Stomach (tissue), 9 donors: ENCODE results near the gene ZMAT5. TPM values are rescaled to one million over a fixed set of nuclear protein-coding genes. Genes with fewer than 3 reads are reported as not detected.

Experiments used
- DNase-seq, 2 donors: peaks; one replicate each; pipeline versions ENCODE4 v3.0.0 to v3.0.0-alpha.2; 2013 to 2019
- H3K27ac ChIP-seq, 5 donors: fragments of 200-600 bp in 4 of 5; sonication (generic) in 4 of 5; one replicate each; pipeline ENCODE4 v1.5.1; 2013 to 2019; ENCODE audit warnings: mild to moderate bottlenecking in 1 of 5, moderate library complexity in 1 of 5
- H3K27me3 ChIP-seq, 3 donors: fragments of 200-600 bp; sonication (generic); one replicate each; pipeline ENCODE4 v1.5.1; 2017 to 2019; ENCODE audit warnings: mixed run types in 1 of 3
- H3K36me3 ChIP-seq, 4 donors: fragments of 200-600 bp; sonication (generic); 1 replicate in 3 of 4; 2 replicates in 1 of 4; pipeline ENCODE4 v1.5.1; 2016 to 2019
- H3K4me1 ChIP-seq, 4 donors: fragments of 200-600 bp; sonication (generic); one replicate each; pipeline ENCODE4 v1.5.1; 2016 to 2019
- H3K4me3 ChIP-seq, 4 donors: fragments of 200-600 bp; sonication (generic) in 3 of 4; one replicate each; pipeline ENCODE4 v1.5.1; 2016 to 2019; ENCODE audit warnings: mild to moderate bottlenecking in 1 of 4
- H3K9me3 ChIP-seq, 4 donors: fragments of 200-600 bp; sonication (generic); one replicate each; pipeline ENCODE4 v1.5.1; 2016 to 2019
- EP300 ChIP-seq: sonication (generic); formaldehyde crosslinking; IDR thresholded peaks from one replicate; pipeline ENCODE4 v1.6.1; 2017; ENCODE audit warnings: antibody characterized with exemption
- POLR2A ChIP-seq, 4 donors: fragments of 450-650 bp; IDR thresholded peaks; one replicate each; pipeline ENCODE4 v1.6.1; 2016; ENCODE audit warnings: antibody characterized with exemption in 4 of 4, control low read depth in 2 of 4, mild to moderate bottlenecking in 1 of 4, moderate library complexity in 1 of 4
- POLR2AphosphoS5 ChIP-seq, 3 donors: sonication (generic); formaldehyde crosslinking; IDR thresholded peaks; one replicate each; pipeline ENCODE4 v1.6.1; 2016; ENCODE audit warnings: antibody characterized with exemption in 3 of 3
- WGBS, 5 donors: extraction: QIAGEN DNeasy Blood & Tissue Kit in 3 of 5; methylation state at CpG; one replicate each; pipeline versions ENCODE4 v1.1.5 to v1.1.7; 2013 to 2018; 5-methylcytosine and 5-hydroxymethylcytosine counted together
- intact Hi-C: fragments of 100-400 bp; cut with DNase I; formaldehyde crosslinking; loops from one replicate; pipeline ENCODE4 v1.15.1; 2023; ENCODE audit warnings: low total_unique reads
- polyA plus RNA-seq, 3 donors: library from polyadenylated mRNA; stranded (reverse); fragments of 200-250 nt; gene quantifications; one replicate each; pipeline ENCODE4 v1.2.3, GENCODE V29; 2013
- total RNA-seq, 5 donors: library from RNA; depleted of rRNA; stranded (reverse); fragments of >200 nt; gene quantifications; one replicate each; pipeline versions ENCODE4 v1.1.0 to v1.2.3, GENCODE V29; 2014 to 2016
- TF ChIP-seq, protein P1 (sequence below), 7 experiments: fragments of 450-650 bp in 4 of 7; fragments of 200-600 bp in 3 of 7; sonication (generic) in 3 of 7; IDR thresholded peaks; one replicate each; pipeline ENCODE4 v1.5.1; 2016 to 2019; ENCODE audit warnings: antibody characterized with exemption in 7 of 7, control low read depth in 2 of 7, mild to moderate bottlenecking in 1 of 7
- donor health status: healthy with polysubstance abuse.
- donor health status: Bipolar disorder and iron deficiency.
- donor health status: healthy.

The ZMAT5 gene
- total and polyA plus RNA-seq, 8 donors: 0.58 to 37.9 (median 14.8) TPM

DNA sequence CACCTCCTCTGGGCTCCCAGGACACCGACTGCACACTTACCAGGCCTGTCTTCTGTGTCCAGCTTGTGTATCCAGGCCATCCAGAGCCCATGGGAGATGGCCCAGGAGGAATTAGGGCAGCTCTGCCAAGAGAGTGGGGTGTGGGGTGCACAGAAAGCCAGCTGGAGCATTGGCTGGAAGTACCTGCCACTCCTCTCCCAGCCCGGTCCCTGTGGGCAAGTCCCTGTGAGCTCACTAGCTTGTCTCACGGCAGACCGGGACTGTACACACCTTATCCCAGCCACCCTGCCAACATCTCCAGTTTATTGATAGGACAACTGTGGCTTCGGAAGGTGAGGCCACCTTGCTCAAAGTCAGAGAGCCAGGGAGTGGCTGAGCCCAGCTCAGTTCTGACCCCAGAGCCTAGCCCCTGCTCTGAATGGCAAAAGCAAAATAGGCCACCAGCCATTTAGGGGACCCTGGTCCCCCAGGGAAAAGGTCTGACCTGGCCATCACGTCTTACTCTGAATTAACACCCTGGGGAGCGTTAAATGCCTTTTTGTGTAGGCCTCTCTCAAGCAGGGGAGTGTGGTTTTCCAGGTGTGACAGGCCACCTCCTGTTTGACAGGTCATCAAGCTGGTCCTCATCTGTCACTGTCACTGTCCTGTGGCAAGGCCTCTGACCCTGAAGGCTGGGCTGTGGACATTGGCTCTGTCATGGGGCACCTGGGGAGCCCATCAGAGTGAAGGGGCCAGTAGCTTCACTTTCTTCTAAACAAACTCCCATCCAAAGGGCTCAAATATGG lies 15.4 kb upstream of the ZMAT5 start:
- H3K27me3 ChIP-seq: no peaks in the 10 kb centered on the region
- peak; percentile 86 to 87 for DNase-seq
- peak overlapping the region; percentile 77 to 87 (median 80) for H3K27ac ChIP-seq
- no peaks in the 10 kb centered on the region for H3K9me3 ChIP-seq
- TF ChIP-seq, protein P1, sequence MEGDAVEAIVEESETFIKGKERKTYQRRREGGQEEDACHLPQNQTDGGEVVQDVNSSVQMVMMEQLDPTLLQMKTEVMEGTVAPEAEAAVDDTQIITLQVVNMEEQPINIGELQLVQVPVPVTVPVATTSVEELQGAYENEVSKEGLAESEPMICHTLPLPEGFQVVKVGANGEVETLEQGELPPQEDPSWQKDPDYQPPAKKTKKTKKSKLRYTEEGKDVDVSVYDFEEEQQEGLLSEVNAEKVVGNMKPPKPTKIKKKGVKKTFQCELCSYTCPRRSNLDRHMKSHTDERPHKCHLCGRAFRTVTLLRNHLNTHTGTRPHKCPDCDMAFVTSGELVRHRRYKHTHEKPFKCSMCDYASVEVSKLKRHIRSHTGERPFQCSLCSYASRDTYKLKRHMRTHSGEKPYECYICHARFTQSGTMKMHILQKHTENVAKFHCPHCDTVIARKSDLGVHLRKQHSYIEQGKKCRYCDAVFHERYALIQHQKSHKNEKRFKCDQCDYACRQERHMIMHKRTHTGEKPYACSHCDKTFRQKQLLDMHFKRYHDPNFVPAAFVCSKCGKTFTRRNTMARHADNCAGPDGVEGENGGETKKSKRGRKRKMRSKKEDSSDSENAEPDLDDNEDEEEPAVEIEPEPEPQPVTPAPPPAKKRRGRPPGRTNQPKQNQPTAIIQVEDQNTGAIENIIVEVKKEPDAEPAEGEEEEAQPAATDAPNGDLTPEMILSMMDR (IDR thresholded peaks at IDR 0.05): no peak
- TF ChIP-seq POLR2A (IDR thresholded peaks at IDR 0.05) (no peak), EP300 (no peak), POLR2AphosphoS5 (IDR thresholded peaks at IDR 0.05) (peak in 2 of 3 donors; percentile 60 to 74)
- intact Hi-C loops: no loop called here
- peaks cover 48 to 88% (median 70%) of the 10 kb centered on the region in 4 donors for H3K4me1 ChIP-seq
- WGBS, 5 donors: 38 to 68% (median 44%) methylated on average over 3 to 7 of the region's 7 CpGs
- no peak overlapping the region for H3K4me3 ChIP-seq
- H3K36me3 ChIP-seq: peaks cover 0 to 3% (median 1%) of the 10 kb centered on the region in 4 donors

DNA sequence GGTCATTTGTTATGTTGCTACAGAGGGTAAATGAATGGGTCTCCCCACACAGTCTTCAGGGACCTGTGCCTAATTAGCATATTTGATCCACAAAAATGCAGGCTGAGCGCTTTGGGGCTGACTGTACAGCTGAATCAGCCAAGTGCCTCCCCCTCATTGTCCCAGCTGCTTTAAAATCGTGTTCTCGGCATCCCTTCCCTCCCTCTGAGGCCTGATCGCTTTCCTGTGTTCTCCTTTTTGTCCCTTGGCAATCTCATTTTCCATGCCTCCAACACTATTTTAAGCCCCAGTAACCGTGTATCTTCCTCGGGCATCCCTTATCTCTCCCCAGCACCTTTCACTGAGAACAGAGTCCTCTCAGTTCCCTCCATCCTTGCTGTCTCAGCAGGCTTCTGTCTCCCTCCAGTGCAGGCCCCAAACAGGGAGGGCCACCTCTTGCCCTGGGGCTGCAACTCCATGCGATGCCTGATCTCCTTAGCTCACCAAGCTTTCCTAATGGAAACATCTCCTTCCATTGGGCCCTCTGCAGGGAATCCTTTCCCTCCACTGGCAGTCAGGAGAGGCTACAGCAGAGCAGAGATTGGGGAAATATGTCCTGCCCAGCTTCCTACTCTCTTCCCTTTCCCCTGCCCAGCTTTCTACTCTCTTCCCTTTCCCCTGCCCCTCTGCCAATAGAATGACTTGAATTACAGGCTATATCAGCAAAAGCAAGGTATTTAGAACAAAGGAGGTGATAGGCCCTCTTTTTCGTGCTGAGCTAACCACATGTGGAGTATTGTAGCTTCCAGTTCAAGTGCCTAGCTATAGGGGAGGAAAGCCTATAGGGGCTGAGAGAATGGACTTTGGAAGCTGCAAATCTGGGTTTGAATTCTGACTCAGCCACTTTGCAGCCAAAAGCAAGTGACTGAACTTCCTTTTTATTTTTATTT lies 14.2 kb upstream of the ZMAT5 start:
- no peak overlapping the region for H3K4me3 ChIP-seq
- TF ChIP-seq POLR2A (IDR thresholded peaks at IDR 0.05): no peak
- TF ChIP-seq, protein P1 (IDR thresholded peaks at IDR 0.05): no peak
- no peak for TF ChIP-seq POLR2AphosphoS5 (IDR thresholded peaks at IDR 0.05)
- no peak for TF ChIP-seq EP300
- intact Hi-C loops: no loop called here
- H3K9me3 ChIP-seq: no peaks in the 10 kb centered on the region
- H3K36me3 ChIP-seq: no peaks in the 10 kb centered on the region
- DNase-seq: peak in 1 of 2 donors; percentile 47
- H3K27ac ChIP-seq: peak overlapping the region; percentile 11 to 87 (median 79)
- H3K27me3 ChIP-seq: no peaks in the 10 kb centered on the region
- H3K4me1 ChIP-seq: peaks cover 40 to 76% (median 59%) of the 10 kb centered on the region in 4 donors
- WGBS, 5 donors: 51 to 67% (median 59%) methylated on average over 8 of the region's 8 CpGs

DNA sequence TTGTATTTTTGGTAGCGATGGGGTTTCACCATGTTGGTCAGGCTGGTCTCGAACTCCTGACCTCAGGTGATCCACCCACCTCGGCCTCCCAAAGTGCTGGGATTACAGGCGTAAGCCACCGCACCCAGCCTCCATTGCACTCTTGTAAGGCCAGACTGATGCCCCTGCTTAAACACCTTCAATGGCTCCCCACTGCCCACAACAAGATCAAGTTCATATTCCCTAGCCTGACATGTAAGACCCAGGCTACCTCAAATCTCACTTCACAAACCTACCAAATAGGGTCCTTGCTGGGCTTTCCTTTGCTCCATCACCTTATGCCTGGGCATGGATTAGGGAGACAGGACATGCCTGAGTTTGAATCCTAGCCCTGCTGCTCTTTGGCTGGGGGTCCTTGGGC lies 13.4 kb upstream of the ZMAT5 start:
- Histone ChIP-seq H3K4me1 (peaks cover 32 to 68% (median 51%) of the 10 kb centered on the region in 4 donors), H3K4me3 (no peak overlapping the region), H3K27me3 (no peaks in the 10 kb centered on the region), H3K27ac (peak overlapping the region in 3 of 5 donors; percentile 77 to 87 (median 80)), H3K36me3 (no peaks in the 10 kb centered on the region), H3K9me3 (no peaks in the 10 kb centered on the region)
- intact Hi-C loops: no loop called here
- no peak for DNase-seq
- 92 to 100% (median 92%) methylated on average over 5 of the region's 5 CpGs for WGBS, 5 donors
- no peak for TF ChIP-seq POLR2A (IDR thresholded peaks at IDR 0.05)

GRCh38 chr22:29773233-29773632 lies 6.4 kb upstream of the ZMAT5 start:
- Histone ChIP-seq H3K27ac (peak overlapping the region in 2 of 5 donors; percentile 41 to 62), H3K27me3 (no peaks in the 10 kb centered on the region), H3K9me3 (no peaks in the 10 kb centered on the region), H3K36me3 (peaks cover 12 to 33% (median 26%) of the 10 kb centered on the region in 4 donors), H3K4me3 (no peak overlapping the region), H3K4me1 (peaks cover 7 to 18% (median 11%) of the 10 kb centered on the region in 4 donors)
- intact Hi-C loops: no loop called here
- DNase-seq: peak in 1 of 2 donors; percentile 53
- no peak for TF ChIP-seq POLR2AphosphoS5 (IDR thresholded peaks at IDR 0.05)
- TF ChIP-seq, protein P1 (IDR thresholded peaks at IDR 0.05): no peak
- no peak for TF ChIP-seq EP300
- TF ChIP-seq POLR2A (IDR thresholded peaks at IDR 0.05): no peak
- WGBS, 5 donors: 49 to 72% (median 62%) methylated on average over 2 of the region's 2 CpGs
